A204.1 (cell line): ENCODE data around the gene LRP3.
"Not testable (repeated sequence)": the region's sequence is repeated elsewhere in the genome, so short reads cannot be mapped to it uniquely, and the experiment has no call there.

Source experiments
- FAIRE-seq: peaks from 2 replicates; lab custom pipeline; 2012; peaks lifted over from hg19 to GRCh38; lab: Jason Lieb, UNC

LRP3 gene

DNA sequence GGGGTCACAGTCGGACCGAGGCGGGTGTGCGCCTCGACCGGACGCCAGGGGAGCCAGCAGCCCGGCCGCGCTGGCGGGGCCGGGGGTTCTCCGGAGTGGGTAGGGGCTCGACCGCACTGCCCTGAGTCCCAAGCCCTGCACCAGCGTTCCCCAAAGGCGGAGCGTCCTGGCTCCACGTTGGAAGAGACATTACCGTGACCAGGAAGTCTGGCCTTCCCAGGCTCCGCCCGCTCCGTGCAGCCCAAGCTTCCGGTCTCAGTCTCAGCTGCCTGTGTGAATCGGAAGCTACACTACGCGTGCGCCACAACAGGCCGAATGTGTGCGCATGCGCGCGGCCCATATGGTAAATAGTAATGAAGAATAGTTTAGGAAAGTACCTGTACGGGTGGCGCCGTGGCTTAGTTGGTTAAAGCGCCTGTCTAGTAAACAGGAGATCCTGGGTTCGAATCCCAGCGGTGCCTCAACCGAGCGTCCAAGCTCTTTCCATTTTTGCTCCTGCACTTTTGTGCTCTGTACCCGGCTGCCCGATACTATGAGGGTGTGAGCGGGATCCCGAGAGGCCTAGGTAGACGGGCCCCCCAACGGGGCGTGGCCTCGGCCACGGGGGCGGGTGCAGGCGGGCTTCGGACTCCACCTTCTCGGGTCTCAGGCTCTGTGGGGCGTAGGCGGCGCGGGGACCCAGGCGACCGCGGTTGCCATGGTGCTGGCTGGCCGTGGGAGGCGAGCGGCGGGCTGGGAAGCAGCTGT lies 17.3 kb upstream of the LRP3 start:
- FAIRE-seq, result peak; percentile 93

DNA sequence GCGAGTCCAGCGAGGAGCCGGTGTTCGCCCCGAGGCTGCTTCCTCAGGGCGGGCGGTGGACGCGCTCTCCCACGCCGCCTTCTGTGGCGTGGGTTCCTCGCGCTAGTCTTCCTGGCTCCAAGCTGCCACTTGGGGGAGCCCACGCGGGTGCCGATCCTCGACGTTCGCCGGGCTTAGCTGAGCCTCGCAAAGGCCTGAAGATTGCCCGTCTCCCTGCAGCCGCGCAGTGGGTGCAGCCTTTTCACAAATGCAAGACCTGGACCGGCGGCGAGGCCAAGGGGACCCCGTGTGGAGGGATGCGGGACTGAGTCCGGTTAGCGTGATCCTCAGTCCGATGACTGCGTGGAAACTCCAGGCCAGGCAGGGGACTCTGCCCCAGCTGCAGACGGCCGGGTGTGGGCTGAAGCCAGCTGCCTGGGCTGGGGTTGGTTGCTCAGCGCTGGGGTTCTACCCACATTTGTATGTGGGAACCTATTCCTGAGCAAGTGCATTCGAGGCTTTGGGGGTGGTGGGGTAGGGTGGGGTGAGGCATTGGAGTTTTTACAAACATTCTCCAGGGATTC lies 16.6 kb upstream of the LRP3 start:
- FAIRE-seq, result no peak

- FAIRE-seq, result no peak
Measured at GRCh38 chr19:33186431-33187182, 7.5 kb upstream of the LRP3 start.

DNA sequence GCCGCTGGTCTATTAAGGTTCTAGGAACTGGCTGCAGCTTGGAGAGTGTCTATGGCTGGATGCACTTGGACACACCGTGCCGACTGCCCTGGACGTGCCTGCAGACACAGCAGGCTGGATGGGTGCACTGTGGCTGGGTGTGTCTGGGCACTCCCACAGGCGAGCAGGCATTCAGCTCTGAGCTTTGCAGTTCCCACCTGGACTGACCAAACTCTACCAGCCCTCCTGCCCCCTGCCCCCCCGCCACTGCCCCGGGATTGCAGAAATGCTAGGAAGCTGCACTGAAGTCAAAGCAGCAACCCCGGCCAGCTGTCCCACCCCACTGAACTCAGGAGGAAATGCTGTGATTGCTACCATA lies 7.0 kb upstream of the LRP3 start:
- FAIRE-seq, result no peak

- FAIRE-seq, result no peak
Measured at GRCh38 chr19:33189453-33189852, 4.7 kb upstream of the LRP3 start.

- not testable (repeated sequence) for FAIRE-seq
Measured at GRCh38 chr19:33191092-33191491, 3.0 kb upstream of the LRP3 start.

GRCh38 chr19:33191501-33191900 lies 2.6 kb upstream of the LRP3 start:
- no peak for FAIRE-seq

DNA sequence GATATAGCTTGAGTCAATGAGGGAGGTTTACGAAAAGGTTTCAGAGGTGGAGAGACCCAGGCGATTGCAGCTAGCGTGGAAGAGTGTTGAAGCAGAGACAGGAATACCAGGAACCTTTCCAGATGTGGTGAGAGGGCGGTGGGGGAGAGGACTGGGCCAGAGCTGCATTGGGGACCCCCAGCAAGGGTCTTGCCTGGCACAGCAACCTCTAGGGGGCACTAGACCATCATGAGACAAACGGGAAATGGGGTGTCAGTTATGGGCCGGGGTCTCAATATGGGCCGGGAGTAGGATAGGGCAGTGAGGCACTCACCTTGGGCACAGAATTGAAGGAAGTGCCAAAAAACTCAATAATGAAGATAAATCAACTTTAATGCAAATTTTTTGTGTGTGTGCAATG lies 2.1 kb upstream of the LRP3 start:
- FAIRE-seq, result no peak

DNA sequence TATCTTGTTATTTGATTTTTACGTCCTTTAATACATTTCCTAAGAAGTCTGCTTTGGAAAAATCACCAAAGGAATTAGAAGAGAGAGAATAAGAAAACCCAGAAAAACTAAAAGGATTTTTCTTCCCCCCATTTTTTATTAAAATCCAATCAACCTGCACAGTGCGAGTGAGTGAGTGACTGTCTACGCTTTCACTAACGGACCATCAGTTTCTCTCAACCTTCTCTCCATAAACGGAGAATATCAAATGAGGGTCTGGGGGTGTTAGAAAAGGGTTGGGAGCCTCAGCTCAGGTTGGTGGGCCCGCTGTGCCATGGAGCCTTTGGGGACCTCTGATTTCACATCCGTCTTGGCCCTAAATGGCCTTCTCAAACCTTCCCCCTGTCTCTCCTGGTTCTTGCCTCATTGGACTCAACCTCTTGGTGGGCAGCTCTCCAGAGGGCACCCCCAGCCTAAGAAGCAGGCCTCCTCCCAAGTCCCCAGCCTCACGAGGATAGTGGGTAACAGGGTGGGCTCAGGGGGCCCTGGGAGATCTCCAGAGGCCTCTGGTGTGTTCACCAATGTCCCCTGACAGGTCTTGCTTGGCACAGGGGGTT lies 763 bp upstream of the LRP3 start:
- FAIRE-seq, result no peak

GRCh38 chr19:33194532-33194885 lies 379 bp downstream of the LRP3 start:
- FAIRE-seq, result no peak

- no peak for FAIRE-seq
Measured at GRCh38 chr19:33194886-33195644, 935 bp downstream of the LRP3 start.

DNA sequence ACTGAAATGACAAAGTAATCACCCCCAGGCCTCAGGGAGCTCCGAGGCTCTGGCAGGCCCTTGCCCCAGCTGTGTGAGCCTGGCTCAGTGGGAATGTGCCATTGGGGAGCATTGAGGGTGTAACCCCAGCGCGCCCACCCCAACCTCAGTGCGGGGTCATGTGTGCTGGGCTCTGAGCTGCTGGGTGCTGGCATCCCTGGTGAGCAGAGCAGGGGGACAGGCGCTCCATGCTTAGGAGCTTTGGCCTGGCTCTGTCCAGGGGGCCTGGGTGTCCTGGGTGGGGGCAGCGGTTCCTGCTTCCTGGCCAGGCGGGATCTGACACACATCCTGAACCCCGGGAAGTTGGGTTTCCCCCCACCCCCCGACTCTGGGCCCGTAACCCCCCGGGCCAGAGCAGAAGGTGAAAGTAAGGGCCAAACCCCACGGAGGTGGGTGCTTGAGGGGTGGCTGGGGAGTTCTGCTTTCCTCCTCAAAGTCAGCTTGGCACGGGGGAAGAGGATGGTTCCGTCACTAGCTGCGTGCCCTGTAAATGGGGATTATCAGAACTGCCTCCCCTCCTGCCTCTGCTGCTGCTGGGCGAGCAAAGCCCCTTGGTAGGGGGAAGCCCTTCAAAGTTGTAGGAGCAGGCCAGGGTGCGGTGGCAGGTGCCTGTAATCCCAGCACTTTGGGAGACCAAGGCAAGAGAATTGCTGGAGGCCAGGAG lies 1.7 kb downstream of the LRP3 start:
- no peak for FAIRE-seq

- no peak for FAIRE-seq
Measured at GRCh38 chr19:33196446-33197193, 2.5 kb downstream of the LRP3 start.

GRCh38 chr19:33197591-33198000 lies 3.5 kb downstream of the LRP3 start:
- no peak for FAIRE-seq

- FAIRE-seq, result no peak
Measured at GRCh38 chr19:33198169-33198568, 4.0 kb downstream of the LRP3 start.

GRCh38 chr19:33199441-33200265 lies 5.5 kb downstream of the LRP3 start:
- FAIRE-seq, result no peak

DNA sequence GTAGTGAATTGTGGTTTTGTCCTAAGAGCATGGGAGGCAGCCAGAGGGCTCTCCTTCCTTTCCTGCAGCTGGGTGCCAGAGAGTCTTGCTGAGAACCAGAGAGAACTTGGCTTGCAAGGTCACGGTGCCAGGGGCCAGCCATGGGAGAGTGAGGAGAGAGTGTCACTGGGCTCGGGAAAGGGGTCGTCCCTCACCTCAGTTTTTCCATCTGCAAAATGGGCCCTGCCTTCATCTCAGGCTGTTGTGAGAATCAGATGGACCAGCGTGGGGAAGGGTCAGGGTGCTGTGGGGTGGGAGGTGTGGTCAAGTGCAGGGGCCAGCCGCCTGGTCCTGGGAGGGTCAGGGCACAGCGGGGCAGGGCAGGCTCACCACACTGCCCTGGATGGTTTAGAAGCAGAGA lies 7.3 kb downstream of the LRP3 start:
- FAIRE-seq, result no peak

- FAIRE-seq, result no peak
Measured at GRCh38 chr19:33201886-33202545, 7.9 kb downstream of the LRP3 start.
